ENCODE results near the gene FAM200B. TPM values are rescaled to one million over a fixed set of nuclear protein-coding genes. Genes with fewer than 3 reads are reported as not detected.

The FAM200B gene
- total RNA-seq, 2 experiments from 2014 or later, result 19.5 to 22.4 TPM

DNA sequence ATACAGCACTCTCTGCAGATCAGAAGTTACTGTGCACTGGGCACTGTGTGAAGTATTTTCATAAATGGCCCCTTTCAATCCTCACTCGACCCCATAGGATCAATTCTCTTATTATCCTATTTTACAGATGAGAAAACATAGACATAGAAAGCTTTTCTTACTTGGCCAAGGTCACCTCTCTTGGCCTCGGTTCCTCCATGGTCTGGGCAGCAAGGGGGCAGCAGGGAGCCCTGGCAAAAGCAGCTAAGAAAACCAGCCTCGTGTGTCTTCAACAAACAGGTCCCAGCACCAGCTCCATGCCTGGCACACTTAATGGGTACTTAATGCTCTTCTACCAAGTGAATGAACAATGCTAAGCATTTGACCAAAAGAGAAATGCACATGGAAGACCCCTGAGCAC, 55.6 kb downstream of the FAM200B start:
- POLR2A ChIA-PET, result no interaction called here
- no peaks in the 10 kb centered on the region for H3K27me3 Mint-ChIP-seq
- no peak overlapping the region for H3K27ac Mint-ChIP-seq

DNA sequence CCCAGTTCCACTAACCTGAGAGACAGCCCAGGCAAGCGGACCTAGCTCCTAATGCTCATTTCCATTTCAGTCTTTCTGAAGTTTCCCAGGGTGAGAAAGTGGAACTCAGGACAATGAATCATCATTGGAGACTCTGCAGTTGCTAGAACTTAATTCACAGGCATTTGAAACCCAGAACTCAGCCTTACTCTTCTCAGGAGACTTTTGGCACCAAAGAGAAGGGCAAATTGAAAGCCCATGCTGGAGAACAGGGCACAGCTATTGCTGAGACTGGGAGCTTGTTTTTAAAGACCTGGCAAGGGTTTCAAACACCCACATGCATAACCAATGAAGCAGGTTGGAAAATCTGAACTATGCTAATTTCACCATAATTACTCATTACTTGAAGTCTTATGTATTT, 57.2 kb downstream of the FAM200B start:
- ATAC-seq (ENCODE audit: low read depth) (no peak), DNase-seq (no peak)
- Mint-ChIP-seq H3K36me3 (peaks cover 31% of the 10 kb centered on the region), H3K4me3 (no peak overlapping the region), H3K27ac (no peak overlapping the region), H3K9me3 (peaks cover 27% of the 10 kb centered on the region), H3K27me3 (no peaks in the 10 kb centered on the region), H3K4me1 (peaks cover 20% of the 10 kb centered on the region)
- POLR2A ChIA-PET, result no interaction called here

More for the DNA sequence above, 55.6 kb downstream of the FAM200B start:
- Mint-ChIP-seq H3K4me1 (peaks cover 21% of the 10 kb centered on the region), H3K36me3 (peaks cover 24% of the 10 kb centered on the region), H3K9me3 (peaks cover 24% of the 10 kb centered on the region), H3K4me3 (no peak overlapping the region)
- DNase-seq (no peak), ATAC-seq (ENCODE audit: low read depth) (no peak)

Other genes with a start within 250 kb of the FAM200B start
- not detected for gene CC2D2A, start 211.9 kb upstream of the FAM200B start, total RNA-seq
- gene FBXL5, start 26.5 kb upstream of the FAM200B start, total RNA-seq, result 10 to 100 TPM; 48.7 to 53.4 TPM
- under 1 TPM; 0.78 to 0.91 TPM for gene BST1, start 21.2 kb downstream of the FAM200B start, total RNA-seq
- 100 to 1,000 TPM in 1 of 2 experiments, 10 to 100 TPM in 1; 99.9 to 110 TPM for gene CD38, start 96.5 kb downstream of the FAM200B start, total RNA-seq